HuH-7.5 (cell line): Measurements from ENCODE around the gene PDZK1IP1.
"Not testable (repeated sequence)": the region's sequence is repeated elsewhere in the genome, so short reads cannot be mapped to it uniquely, and the experiment has no call there.

Experiments
- DNase-seq: peaks from one replicate; pipeline ENCODE4 v3.0.0; 2011; ENCODE audit warnings: low spot score

Gene PDZK1IP1

DNA sequence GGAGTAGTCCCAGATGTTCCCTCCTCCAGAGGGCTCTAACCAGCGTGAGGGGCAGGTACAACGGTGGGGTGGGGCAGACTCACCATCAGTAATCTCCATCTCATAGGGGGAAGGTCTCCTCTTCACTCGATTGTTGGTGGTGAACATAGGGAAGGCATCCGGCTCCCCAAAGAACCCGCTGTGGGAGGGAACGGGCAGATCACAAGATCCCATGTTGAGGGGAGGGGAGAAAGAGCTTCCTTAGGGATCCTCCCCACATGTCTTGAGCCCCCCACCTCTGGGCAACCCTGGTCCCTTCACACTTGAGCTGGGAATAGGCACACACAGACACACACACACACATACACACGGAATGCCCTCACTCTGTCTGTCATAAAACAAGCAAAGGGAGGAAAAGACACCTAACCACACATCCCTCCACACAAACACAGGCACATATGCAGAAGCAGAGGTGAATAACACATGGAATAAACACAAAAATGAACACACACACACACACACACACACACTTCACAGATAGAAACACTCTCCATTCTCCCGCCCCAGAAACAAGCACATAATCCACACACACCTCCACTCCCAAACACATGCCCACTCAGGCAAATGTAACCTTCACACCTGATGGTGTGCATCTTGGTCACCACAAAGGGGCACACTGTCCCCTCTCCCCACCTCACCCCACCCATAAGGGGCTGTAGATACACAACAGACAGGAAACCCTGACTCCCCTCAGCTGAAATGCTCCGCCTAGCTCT is 34.3 kb upstream of the PDZK1IP1 start:
- DNase-seq = no peak

DNA sequence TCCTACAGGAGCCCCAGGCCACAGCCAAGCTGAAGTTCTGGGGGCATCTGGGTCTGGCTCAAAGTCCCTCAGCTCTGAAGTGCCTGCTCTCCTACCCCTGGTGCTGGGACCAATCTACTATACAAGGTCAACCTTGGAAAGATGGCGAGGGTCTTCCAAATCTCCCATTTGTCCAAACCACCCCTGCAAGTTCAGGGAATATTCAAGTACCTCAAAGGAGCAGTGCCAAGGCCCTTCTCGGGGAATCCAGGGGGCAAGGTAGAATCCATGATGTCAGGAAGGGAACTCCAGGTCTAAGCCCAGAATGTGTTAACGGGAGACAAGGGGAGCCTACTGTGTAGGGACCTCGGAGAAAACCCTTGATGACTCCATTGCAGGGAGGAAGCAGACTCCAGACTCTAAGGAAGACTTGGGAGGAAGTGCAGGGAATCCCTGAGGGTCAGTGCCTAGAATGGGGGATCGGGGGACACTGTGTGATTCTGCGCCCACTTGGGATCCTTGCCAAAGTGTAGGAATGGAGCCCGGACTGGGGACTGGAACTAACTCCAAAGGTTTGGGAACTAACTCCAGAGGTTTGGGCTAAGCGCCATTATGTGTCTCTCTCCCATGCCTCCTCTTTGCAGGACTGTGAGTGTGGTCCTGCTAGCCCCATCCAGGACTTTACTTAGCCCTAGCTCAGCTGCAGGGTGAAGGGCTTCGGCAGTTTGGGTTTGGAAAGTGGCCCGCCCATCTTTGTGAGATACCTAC is 33.5 kb upstream of the PDZK1IP1 start:
- DNase-seq = no peak

DNA sequence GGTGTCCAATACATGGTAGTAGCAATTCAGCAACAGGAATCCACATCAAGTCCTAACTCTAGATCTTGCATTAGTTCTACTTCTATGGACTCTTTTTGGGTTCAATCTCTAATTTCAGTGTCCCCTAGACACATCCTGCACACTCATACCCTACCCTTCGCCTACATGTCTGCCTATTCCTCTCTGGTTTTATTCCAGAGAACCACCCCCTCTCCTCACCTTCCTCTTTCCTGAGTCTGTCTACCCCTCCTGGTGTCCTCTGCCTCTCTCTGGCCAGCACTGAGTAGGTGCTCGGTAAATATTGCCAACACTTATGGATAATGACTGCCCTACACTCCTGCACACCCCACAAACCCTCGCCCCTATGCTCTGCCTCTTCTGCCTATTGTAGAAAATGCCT is 32.6 kb upstream of the PDZK1IP1 start:
- DNase-seq = no peak

DNA sequence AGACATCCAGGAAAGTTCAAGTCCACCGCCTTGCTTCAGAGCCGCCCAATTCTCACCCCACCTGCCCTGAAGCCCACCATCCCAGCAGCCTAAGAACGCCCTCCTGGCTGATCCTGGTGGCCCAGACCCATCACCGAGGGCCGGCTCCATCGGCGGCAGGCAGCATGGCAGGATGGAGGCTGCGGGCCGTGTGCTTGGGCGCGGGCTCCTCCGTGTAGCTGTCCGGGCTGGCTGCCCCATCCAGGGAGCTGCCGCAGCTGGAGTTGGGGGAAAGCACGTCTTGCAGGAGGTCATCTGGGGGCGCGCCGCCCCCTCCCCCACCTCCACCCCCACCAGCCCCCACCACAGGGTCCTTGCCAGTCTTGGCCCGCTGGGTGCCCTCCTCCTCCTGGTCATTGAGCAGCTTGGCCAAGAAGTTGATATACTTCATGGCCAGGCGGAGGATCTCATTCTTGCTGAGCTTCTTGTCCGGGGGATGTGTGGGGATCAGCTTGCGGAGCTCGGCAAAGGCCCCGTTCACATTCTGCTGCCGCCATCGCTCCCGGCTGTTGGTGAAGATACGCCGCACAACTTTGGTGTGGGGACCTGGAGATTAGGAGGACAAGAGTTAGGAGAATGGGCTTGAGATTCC is 29.9 kb upstream of the PDZK1IP1 start:
- DNase-seq = no peak

DNA sequence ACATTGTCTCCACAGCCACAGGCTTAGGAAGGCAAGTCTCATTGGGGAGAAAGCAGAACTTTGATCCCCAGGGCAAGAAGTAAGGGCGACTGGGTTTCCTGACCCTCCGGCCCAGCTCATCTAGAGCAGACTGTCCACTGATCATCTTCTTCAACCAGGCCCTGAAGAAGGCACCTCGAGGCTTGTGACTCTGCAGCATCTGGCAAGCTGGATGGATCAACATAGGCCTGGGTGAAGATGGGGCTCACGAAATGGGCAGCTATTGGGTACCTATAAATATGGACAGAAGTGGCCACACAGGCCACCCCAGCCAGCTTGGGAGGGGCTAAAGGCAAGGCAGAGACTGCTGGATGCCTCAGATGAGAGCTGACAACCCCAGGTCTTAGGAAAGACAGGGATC is 29.2 kb upstream of the PDZK1IP1 start:
- no peak for DNase-seq

DNA sequence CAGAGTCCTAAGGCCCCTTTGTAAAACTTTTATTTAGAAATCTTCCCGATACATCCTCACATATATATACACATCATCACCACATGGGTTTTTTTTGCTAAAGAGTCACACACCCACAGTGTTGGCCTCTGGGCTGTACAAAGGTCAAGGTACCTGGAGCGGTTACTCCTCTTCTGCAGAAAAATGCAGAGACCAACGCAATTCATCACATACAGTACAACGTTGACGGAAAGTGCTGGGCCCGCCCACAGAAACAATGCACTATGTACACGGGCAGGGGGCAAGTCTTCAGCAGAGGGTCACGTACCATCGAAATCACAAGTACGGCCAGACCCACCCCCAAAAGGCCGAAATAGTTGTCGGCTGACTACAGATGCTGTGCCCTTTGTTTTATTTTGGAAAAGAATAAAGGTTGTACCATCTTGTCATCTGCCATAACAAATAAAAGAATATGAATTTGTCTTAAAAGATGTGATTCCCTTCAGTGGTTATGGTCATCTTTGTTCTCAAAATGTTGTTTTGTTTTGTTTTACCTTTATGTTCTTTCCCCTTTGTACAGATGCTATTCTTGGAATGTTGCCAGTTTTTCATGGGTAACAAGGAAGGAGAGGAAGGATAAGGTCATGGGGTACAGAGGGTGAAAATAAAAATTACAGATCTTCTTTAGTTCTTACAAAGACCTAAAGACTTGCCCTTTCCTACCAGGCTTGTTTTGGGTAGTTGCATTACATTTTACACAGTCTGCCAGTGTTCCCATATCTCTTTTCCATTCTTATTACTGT is 26.6 kb upstream of the PDZK1IP1 start:
- peak; percentile 62 for DNase-seq

DNA sequence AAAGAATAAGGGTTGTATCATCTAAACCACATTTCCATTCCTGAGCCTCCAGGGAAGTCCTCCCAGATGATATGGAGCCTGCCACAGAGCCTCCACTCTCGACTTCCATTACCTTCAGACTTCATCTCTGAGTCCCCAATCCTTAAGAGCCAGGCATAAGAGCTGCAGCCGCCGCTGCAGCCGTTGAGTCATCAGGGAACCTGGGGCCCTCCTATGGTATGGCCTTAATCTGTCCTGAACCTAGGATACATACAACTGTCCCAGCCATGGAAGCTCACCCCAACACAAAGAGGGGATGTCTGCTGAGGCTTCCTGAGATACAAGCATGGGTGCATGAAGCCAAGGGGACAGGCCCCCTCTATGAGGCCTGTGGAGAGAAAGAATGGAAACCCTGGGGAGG is 25.9 kb upstream of the PDZK1IP1 start:
- no peak for DNase-seq

DNA sequence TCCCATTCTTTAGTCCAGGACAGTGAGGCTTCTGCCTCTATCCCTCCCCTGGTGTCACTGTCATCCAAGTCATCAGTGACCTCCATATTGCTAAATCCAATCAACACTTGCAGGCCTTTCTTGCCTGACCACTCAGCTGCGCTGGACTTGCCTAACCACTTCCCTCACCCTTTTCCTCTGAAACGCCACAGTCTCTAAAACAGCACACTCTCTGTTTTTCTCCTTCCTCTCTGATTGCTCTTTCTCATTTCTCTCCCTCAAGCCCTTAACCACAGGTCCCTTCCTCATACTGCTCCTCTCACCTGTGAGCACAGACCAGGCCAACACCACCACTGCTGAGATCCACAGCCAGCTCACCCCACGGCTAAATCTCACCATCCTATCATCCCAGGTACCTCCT is 24.7 kb upstream of the PDZK1IP1 start:
- DNase-seq = no peak

DNA sequence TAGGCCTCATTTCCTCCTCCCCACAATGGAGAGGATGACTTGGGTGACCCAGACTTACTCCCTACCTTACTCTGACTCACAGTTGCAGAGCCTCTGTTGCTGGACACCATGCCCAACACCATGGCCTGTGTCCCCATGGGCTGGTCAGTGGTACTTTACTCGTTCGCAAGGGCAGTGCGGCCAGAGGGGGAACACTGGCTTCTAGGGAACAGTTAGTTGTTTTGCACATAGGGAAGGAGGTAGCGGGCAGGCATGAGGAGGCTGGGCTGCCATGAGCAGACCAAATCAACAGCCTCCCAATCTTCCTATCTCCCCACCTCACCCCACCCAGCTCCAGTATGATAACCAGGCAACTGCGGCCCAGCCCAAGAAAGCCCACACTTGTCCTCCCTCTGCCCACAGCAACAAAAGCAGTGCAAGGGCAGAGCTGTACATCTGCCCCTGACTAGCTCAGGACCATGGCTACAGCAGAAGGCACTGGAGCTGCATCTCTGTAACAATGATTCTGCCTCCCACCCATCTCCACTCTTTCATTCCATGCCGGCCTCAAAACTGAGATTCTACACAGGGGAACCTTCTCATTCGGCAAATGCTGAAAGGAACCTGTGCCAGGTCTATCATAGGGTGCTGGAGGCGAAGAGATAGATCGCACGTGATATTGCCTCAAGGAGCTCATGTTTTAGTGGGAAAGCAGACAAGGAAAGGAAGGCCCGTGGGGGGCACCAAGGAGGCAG is 23.6 kb upstream of the PDZK1IP1 start:
- DNase-seq = no peak

DNA sequence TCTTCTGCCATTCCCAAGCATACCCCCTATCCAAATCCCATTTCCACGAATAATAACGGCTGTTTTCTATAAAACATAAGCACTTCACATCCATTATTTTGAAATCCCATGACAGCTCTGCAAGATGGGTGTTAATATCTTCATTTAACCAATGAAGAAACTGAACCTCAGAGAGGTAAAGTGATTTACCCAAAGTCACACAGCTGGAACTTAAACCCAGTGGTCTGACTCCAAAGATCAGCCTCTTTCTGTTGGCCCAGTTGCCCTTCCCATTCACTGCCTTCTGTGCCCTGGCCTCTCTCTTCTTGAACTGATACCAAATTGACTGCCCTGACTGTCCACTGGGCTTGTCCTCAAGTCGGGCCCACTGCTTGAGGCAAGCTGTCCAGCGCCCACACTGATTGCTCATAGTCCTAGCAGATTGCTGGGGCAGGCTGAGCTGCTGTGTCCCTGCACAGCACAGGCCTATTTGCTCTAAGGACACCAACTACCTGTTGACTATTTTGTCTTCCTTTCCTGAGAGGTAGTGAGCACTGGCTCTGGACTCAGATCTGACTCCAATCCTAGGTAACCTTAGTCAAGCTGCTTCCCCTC is 22.9 kb upstream of the PDZK1IP1 start:
- no peak for DNase-seq

DNA sequence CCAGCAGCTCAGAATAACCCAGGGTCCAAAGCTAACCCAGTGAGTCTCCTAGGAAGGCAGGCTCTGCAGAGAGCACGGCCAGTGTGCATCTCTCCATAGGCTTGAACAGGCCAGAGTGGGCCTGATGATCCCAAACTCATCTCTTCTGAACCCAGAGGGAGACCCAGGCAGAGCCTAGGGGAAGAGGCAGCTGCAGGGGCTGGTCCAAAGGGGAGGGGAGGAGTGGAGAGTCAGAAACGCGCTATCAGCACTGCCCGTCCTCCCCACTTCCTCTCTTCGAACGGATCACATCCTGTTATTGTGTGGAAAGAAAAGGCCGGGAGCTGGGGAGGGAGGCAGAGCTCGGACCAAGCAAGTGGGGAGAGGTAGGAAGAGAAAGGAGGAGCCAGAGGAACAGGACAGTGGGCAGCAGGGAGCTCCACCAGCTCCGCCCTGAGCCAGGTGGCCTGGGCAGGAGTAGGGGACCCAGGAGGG is 22.0 kb upstream of the PDZK1IP1 start:
- DNase-seq = no peak

DNA sequence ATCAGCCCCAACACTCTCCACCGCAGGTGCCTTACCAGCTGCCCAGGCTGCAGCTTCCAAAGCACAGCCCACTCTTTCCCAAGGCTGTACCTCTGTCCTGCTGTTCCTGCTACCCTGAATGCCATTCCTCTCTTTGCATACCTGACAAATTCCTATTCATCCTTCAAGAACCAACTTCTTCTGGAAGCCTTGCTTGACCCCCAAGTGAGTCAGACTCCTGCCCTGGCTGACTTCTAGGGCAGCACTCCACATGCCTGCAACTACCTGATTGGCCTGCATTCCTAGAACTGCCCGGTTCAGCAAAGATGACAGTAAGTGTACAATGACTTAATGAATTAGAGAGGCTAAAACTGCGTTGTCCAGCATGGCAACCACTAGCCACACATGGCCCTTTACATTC is 20.8 kb upstream of the PDZK1IP1 start:
- DNase-seq = no peak

DNA sequence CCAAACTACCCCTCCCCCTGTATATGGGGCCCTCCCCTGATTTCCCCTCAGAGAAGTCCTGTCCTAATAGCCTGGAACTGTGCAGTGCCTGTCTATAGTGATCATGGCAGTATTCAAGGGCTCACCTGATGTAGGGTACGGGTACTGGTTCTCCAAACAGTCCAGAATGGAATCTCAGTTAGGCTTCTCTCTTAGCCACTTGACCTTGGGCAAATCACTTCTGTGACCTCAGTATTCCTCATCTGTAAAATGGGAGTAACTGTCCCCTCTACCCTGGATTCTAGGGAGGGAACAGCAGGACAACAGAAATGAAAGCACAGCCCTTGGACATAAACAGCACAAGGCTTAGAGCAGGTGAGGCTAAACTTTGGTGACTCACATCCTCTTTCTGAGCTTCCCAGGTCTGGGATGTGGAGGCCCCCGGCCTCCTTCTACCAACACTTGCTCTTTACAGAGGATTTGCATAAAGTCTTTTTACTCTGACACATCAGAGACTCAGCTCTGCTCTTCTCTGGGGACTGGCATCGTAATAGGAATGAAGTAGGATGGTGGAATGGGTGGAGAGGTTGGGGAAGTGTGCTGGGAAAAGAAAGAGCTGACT is 20.0 kb upstream of the PDZK1IP1 start:
- DNase-seq = no peak

DNA sequence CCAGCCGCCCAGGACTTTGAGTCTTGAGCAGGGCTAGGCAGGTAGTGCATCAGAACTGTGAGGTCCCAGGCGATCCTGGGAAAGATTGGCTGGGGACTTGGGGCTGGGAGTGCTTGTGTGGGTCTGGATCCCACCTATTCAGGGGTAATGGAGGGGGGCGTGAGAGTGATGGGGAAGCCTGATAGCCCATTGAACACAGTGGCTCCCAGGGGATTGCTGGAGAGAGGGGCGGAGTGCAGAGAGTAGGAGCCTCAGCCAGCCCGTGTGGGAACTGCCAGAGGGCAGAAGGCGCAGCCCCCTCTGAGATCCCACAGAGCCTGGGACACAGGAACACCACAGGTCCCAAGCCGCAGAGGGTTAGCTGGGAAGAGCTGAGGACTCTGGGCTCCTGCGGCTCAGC is 19.3 kb upstream of the PDZK1IP1 start:
- DNase-seq = no peak

DNA sequence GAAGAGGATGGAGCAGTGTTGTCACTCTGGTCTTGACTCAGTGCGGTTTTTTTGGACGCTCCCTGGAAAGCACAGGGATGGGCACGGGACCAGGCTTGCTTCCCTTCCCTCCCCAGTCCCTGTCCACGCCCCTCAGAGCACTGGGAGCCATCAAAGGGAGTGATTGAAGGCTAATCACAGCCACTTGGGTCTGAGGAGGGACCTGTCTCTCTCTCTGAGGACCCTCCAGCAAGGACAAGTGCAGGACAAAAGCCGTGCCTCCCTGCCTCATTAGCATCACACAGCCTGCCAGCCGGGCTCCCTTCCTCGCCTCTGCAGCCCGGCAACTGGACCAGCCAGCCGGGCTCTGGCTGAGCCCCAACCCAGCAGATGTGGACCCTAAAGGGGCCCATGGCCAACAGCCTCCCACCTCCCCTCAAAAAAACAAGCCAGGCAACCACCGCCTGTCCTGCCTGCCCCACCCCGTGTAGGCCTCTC is 18.6 kb upstream of the PDZK1IP1 start:
- DNase-seq = no peak

DNA sequence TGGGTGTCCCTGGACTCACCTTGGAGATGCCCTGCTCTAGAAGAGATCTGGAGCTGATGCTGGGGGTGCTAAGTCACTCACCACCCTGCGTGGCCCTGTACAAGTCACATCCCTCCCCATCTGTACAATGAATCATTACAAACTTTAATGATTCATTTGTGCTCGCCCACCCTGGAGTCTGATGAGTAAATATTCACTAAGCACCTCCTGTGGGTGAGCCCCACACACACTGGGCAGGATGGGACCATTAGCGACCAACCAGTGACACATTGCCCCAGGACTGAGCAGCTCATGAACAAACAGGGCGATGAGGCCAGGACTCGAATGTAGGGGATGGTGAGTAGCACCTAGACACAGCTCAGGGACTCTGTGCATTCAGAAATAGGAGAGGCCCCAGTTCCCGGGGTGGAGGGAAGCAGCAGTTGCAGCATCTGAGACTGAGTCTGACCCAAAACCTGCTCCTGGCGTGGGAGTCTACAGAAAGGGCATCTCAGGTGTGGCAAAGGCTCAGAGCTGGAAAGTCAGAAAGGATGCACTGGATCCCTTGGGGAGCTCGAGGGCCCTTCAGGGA is 18.1 kb upstream of the PDZK1IP1 start:
- DNase-seq = no peak

DNA sequence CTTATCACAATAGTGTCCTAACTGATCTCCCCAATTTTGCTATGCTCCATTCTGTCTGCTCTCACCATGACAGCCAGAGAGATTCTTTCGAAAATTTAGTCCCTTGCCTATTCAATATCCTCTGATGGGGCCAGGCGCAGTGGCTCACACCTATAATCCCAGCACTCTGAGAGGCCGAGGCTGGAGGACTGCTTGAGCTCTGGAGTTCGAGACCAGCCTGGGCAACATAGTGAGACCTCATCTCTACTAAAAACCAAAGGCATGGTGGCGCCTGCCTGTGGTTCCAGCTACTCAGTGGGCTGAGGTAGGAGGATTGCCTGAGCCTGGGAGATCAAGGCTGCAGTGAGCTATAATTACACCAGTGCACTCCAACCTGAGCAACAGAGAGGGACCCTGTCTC is 16.1 kb upstream of the PDZK1IP1 start:
- DNase-seq = no peak

DNA sequence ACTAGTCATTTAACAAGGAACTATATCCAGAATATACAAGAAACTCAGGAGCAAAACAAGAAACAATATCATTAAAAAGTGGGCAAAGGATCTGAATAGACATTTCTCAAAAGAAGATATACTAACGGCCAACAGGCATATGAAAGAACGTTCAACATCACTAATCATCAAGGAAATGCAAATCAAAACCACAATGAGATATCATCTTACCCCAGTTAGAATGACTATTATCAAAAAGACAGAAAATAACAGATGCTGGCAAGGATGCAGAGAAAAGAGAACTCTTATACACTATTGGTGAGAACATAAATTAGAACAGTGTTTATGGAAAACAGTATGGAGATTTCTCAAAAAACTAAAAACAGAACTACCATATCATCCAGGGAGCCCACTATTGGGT is 13.7 kb upstream of the PDZK1IP1 start:
- DNase-seq = not testable (repeated sequence)

DNA sequence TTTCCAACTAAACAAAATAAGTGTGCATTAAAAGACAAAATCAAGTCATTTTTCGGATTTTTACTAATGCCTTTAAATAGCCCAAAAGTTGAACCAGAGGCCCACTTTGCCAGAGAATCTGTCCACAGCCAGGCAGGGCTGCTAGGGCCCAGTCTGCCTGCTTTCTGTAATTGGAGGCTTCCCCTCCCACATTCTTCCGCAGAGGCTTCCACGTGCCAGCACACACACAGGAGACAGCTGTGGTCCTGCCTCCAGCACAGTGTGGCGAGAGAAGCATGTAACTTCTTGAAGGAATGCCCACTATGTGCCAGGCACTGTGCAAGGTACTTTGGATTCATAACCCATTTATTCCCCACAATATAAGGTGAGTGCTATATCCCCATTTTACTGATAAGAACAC is 11.3 kb upstream of the PDZK1IP1 start:
- DNase-seq = no peak

DNA sequence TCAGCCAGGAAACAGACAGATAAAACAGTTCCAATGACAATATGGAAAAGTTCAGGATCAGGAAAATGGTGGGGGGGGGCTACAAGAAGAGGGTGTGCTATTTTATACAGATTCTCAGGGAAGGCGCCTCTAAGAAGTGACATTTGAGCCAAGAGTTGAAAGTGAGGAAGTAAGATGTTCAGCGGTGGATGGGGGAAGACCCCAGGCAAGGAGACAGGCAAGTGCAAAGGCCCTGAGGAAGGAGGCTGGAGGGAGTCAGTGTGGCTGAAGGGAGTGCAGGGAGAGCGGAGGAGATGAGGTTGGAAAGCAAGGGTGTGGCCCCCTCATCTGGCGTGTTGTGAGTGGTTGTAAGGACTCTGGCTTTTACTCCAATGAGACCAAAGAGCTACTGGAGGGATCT is 8.4 kb upstream of the PDZK1IP1 start:
- DNase-seq = no peak
